Activated CD8-positive, alpha-beta memory T cell treated with anti-CD3 and anti-CD28 coated beads for 4 hours (primary cell): ENCODE measurements around the gene USH1C.

ENCODE experiments used
- DNase-seq, 2 donors: peaks; one replicate each; pipeline ENCODE4 v3.0.0-alpha.2; 2020; ENCODE audit warnings: low read depth in 2 of 2

The USH1C gene

DNA sequence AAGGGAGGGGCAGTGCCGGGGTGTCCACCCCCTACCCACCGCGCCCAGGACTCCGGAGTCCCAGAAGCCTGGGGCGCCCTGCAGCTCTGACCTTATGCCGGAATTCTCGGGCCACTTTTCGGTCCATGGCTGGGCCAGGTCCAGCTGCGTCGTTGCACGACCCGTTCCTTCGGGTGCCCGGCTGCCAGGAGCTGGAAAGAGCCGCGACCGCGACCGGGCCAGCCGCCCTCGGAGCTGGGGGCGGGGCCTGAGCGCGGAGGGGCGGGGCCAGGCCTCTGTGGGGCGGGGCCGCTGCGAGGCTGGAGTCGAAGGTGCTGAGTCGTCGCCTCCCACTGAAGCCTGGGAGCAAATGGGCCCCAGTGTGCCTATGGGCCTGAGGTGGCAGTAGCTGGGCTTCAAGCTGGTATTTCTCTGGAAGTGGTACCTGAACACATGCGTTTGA is at the start of gene USH1C:
Gene USH1C, minus strand, starts transcription at position 236 of the 442 bp plus-strand sequence. Its CDS starts 109 bp downstream, at position 127.
- DNase-seq, result no peak

DNA sequence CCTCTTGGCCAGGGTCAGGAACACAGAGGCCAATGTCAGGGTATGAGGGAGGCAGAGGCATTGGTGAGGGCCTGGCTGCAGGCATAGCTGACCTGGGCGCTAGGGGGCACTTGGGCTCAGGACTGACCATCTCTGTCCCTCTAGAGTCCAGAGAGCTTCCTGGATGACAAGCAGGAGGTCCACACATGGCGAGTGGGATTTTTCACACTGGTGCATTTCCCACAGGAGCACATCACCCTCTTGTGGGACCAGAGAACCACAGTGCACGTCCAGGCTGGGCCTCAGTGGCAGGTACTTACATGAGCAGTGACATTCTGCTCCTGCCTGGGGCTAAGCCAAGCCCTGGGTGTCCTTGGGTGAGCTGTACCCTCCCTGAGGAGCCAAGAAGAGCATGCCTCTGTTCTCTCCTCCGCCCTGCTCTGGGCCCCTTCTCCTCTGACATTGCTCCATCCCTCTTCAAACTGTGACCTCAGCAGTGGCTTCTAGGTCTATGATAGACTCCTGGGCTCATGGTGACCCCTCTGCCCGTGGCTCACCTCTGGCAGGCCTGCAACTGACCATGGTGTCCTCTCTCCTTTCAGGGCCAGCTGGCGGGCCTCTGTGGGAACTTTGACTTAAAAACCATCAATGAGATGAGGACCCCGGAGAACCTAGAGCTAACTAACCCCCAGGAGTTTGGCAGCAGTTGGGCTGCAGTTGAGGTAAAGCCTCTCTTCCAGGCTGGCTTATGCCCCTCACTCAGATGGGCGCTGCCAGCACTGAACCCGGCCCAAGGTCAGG is 49.4 kb upstream of the USH1C start:
- no peak for DNase-seq

DNA sequence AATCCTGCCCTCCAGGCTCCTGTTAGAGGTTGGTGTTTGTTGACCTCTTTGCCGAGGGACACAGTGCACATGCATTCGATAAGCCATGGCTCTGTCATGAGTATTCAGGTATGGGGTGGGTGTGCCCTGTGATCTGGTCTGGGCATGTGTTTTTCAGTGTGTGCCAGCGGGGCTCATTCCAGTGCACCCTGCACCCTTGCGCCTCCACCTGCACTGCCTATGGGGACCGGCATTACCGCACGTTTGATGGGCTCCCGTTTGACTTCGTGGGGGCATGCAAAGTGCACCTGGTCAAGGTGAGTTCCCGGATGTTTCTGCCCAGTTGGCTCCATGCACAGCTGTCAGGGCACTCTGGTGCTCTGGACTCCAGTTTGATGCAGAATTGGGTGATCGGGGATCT is 47.1 kb upstream of the USH1C start:
- DNase-seq, result no peak

GRCh38 chr11:17590463-17590862 is 46.2 kb upstream of the USH1C start:
- DNase-seq, result no peak

DNA sequence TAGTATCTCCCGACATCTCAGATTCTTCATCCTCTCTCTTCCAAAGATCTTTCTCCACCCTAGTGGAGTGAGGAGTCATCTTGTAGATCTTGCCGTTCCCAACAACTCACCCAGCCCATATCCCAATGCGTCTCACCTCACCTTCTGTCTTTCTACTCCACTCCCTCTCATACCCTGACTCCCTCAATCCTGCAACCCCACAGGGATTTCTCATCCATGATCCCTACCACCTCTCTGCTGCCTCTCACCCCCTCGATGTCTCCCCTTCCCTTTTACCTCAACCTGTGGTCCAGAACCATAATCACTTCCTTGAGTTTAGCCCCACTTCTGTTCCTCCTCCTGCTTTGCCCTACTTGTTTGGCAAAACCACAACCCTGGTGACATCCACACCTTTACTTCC is 44.5 kb upstream of the USH1C start:
- DNase-seq, result no peak

DNA sequence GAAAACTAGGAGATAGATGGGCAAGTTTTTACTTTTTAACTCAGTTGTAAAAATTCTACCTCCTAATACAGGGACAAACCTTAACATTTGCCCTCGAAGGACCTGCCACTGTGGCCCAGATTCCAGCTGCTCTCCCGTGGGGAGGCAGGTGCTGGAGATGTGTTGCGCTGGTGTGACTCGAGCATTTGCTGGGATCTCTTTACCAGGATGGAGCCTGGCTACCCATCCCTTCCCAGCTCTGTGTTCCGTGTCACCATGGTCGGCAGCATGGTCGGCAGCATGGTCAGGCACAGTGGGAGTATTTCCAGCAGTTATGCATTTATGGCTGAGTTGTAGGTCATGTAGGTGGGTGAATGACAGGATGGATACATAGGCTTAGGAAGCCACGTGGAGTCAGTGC is 44.0 kb upstream of the USH1C start:
- no peak for DNase-seq

DNA sequence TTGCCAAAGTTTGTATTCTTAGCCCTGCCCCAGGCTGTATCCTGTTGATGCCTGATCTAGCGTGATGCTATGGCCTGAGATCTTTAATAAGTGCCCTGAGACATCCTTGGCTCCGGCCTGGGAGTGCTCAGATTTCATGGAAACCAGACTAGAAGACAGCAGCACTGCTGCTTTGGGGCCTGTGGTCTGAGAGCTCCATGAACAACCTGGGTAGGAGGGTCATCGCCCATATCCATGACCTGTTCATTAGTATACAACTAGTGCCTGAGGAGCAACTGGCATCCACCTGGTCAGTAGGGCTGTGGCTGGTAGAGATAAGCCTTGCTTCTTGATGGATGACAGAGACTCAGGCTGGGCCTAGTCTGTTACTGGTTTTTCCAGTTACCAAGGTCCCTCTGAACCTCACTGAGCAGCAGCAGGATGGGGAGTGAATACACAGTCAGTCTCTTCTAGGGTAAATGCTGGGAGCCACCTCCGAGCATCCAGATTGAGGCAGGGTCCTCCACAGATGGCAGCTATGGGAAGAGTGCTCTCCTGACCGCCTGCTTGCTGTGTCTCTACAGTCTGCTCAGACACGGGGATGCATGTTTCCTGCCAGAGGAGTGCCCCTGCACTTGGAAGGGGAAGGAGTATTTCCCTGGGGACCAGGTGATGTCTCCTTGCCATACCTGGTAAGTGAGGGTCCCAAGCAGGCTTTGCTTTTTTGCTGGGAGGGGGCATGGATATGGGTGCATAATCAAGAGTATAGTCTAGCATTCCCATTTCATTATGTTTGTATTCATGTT is 41.9 kb upstream of the USH1C start:
- DNase-seq, result no peak

- no peak for DNase-seq
These were observed 37.5 kb upstream of the USH1C start for GRCh38 chr11:17581732-17582053.

DNA sequence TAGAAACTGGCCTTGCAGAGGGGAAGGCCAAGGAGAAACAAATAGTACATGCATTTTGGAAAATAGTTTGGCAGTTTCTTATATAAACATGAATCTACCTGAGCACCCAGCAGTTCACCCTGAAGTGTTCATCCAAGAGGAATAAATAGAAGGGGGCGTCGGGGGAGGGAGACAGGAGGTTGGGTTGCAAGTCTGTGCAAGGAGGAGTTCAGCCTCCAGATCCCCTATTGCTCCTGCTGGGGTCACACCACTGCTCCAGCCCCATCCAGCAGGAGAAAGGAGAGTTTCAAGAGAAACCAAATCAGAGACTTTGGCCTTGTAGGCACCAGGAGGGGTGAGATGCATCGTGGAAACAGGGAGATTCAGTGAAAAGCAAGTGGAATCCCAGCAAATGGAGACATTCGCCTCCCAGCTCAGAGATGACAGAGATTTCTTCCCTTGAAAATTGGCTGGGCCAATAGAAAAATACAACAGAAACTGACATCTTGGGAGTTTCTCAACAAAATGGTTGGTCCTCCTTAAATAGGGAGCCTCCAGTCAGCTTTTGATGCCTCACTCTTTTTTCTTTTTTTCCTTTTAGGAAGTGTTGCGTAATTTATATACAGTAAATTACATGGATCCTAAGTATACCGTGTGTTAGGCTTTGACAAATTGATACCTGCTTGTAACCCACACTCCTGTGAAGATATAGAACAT is 37.0 kb upstream of the USH1C start:
- DNase-seq, result no peak

- DNase-seq, result no peak
These were observed 36.1 kb upstream of the USH1C start for GRCh38 chr11:17580271-17580670.

DNA sequence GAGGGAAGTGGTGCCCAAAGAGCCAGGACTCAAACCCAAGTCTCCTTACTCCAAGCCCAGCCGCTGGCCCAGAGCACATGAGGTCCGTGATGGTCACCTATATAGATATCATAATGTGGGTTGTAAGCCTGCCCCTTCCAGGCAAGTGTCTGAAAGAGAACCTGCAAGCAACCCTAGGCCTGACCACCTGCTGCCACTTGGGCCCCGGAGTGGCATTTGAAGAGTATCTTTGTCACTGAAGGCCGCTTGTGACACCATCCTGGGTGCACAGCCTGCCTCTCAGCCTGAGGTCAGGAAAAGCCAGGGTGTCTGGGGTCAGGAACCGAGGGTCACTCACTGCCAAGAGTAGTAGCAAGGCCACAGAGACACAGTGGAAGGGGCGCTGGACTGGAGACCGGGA is 35.2 kb upstream of the USH1C start:
- DNase-seq, result no peak

GRCh38 chr11:17578958-17579357 is 34.7 kb upstream of the USH1C start:
- no peak for DNase-seq

- no peak for DNase-seq
These were observed 34.1 kb upstream of the USH1C start for GRCh38 chr11:17578296-17578695.

DNA sequence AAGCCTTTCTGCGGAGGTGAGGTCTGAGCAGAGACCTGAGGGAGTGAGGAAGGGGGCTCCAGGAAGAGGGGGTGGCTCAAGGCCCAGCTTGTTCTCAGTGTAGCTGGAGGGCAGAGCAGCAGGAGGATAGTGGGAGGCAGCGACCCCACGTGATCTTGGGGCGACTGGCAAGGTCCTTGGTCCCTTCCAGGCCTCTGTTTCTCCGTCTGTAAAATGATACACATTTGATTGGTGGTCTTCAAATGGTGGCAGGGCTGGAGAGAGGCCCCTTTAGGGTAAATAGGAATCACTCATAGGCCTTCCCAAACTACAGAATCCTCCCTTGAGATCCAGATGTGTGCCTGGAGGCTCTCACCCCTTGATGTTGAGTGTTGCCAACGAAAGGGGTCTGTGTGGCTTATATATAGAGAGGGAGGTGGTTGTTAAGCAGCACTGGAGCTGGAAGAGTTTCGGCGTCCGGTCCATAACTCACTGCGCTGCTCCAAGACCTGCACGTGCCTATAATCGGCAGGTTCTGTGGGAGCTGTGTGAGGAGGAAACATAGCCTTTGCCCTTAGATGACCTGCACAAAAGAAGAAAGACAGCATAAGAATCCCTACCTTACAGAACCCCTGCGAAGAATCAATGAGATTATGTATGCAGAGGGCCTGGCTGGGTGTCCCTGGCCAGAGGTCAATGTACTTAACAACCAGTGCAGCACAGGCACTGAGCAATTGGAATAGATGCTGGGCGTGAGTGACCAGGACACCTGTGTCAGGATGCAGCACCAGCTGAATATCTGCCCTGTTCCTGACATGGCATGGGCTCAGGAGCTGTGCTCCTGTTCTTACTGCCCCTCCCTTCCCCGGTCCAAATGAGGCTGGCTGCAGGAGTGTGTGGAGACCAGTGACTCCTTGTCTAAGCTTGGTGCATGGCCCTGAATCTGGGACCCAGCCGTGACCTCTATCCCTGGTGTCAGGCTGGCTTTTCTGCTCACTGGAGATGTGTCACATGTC is 31.5 kb upstream of the USH1C start:
- no peak for DNase-seq

DNA sequence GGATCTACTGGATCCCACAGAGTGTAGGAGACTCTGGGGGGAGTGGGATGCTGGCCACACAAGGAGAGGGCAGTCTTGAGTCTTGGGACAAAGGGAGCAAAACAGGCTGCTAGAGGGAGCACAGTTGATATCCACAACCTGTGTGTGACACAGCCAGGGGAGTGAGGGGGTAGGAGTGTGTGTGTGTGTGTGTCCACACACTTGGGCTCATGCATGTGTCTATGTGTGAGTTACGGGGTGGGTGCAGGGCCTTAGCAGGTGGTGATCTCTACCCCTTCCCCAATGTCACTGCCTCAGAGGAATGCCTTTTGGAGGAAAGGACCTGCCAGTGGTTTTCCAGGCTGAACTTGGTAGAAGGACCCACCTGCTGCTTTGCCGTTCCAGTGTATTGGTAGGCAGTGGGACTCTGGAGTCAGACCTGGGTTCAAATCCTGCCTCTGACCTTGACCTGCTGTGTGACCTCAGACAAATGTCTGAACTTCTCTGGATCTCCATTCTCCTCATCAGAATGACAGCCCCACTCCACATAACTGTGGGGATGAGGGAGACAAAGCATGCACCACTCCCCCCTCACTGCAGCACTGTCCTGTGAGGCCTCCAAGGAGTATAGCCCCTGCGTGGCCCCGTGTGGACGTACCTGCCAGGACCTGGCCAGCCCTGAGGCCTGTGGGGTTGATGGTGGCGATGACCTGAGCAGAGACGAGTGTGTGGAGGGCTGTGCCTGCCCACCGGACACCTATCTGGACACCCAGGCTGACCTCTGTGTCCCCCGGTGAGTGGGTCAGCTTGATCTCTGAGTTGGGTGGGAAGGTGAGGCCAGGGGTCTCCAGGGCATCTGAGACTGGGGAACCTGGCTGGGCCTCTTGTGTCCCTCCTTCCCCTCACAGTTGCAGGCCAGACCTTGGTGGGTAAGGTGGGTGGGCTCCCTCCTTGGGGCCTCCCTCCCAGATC is 30.2 kb upstream of the USH1C start:
- DNase-seq, result no peak

DNA sequence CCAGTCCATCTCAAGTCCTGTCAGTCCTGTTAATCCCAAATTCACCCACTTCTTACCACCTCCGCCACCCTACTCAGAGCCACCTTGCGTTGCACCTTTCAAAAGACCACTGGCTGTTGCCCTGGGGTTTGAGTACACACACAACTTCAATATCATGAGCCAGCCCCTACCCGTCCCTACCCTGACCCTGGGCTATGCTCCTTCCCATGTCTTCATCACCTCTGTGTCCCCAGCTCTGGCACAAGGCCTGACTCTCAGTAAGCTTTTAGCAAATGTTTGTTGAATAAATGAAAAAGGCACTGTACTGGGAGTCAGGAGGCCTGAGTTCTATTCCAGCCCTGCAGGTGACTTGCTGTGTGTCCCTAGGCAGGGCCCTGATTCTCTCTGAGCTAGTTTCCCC is 29.3 kb upstream of the USH1C start:
- no peak for DNase-seq

DNA sequence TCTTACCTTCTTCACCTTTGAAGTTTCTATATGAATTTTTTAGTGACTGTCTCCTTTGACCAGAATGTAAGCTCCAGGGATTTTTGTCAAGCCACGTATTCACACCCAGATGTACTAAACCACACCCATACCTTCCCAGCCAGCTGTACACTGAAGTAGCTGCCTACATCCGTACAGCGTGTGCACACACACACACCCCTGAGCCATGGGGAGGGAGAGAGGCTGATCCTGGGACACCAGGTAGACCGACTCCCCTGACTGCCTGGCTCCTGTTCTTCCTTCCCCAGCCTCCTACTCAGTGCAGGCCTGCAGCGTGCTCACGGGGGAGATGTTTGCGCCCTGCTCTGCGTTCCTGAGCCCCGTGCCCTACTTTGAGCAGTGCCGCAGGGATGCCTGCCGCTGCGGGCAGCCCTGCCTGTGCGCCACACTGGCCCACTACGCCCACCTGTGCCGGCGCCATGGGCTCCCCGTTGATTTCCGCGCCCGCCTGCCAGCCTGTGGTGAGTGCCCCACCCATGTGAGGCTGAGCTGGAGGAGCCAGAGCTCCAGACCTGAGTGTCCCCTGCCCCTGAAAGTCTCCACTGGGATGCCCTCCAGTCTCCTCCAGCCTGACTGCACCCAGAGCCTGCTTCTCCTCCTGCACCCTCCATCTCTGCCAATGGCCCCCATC is 28.7 kb upstream of the USH1C start:
- DNase-seq, result no peak

DNA sequence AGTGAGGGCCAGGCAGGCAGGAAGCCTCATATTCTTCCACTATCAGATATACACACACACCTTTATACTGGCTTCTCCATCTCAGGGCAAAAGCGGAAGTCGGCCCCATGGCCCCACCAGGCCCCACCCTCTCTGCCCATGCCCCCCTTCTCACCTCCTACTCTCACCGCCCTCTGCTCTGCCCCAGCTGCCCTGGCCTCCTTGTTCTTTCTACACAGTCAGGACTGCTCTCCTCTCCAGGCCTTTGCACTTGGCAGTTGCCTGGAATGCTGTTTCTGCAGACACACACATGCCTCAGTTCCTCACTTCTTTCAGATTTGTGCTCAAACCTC is 28.1 kb upstream of the USH1C start:
- DNase-seq, result no peak

GRCh38 chr11:17571431-17572358 is 27.5 kb upstream of the USH1C start:
- DNase-seq, result no peak
